ENCODE data around the gene MYMK.

The MYMK gene

DNA sequence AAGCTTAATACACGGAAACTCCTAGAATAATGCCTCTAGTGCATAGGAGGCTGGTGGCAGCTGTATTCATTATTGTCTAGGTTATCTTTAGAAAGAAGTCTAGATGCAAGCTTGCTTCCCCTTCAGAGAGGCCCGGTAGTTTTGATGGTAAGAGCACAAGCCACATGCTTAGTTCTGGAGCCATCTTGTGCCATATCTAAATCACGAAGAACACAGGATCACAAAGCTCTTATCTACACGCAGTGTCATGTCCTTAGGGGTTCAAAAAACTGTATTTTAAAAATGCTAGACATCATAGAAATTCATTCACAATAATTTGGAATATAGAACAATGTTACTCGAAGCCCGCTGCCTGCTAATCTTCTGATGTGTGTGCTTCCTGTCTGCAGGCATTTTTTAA is 58.8 kb downstream of the MYMK start:
- no peak overlapping the region for H3K27ac Mint-ChIP-seq
- peaks cover 34% of the 10 kb centered on the region for H3K4me1 Mint-ChIP-seq
- DNase-seq: no peak
- no peaks in the 10 kb centered on the region for H3K9me3 Mint-ChIP-seq
- H3K36me3 Mint-ChIP-seq (ENCODE audit: low read depth): peaks cover 4% of the 10 kb centered on the region
- TF ChIP-seq, protein P1, sequence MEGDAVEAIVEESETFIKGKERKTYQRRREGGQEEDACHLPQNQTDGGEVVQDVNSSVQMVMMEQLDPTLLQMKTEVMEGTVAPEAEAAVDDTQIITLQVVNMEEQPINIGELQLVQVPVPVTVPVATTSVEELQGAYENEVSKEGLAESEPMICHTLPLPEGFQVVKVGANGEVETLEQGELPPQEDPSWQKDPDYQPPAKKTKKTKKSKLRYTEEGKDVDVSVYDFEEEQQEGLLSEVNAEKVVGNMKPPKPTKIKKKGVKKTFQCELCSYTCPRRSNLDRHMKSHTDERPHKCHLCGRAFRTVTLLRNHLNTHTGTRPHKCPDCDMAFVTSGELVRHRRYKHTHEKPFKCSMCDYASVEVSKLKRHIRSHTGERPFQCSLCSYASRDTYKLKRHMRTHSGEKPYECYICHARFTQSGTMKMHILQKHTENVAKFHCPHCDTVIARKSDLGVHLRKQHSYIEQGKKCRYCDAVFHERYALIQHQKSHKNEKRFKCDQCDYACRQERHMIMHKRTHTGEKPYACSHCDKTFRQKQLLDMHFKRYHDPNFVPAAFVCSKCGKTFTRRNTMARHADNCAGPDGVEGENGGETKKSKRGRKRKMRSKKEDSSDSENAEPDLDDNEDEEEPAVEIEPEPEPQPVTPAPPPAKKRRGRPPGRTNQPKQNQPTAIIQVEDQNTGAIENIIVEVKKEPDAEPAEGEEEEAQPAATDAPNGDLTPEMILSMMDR (IDR thresholded peaks at IDR 0.05): no peak
- peaks cover 3% of the 10 kb centered on the region for H3K27me3 Mint-ChIP-seq (ENCODE audit: low read depth, poor library complexity)
- no peak overlapping the region for H3K4me3 Mint-ChIP-seq

DNA sequence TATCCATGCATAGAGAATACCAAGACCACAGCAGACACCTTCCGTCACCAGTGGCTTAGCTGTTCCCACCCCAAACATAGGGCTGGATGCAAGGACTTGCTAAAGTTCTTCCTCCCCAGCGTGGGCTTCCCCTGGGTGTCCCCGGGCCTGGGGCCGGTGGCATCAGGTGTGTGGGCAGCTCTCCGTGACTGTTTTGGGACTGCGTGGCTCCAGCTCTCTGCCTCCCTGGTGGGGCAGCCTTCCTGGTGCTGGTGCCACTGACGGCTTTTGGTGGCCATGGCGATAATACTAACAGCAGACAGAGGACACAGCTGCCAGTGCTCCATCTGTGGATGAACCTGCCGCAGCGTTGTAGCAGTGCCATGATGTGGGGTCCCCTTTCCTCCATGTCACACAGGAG is 60.1 kb downstream of the MYMK start:
- TF ChIP-seq, protein P1 (IDR thresholded peaks at IDR 0.05): no peak
- peaks cover 40% of the 10 kb centered on the region for H3K4me1 Mint-ChIP-seq
- H3K27ac Mint-ChIP-seq: no peak overlapping the region
- H3K36me3 Mint-ChIP-seq (ENCODE audit: low read depth): peaks cover 4% of the 10 kb centered on the region
- peaks cover 3% of the 10 kb centered on the region for H3K27me3 Mint-ChIP-seq (ENCODE audit: low read depth, poor library complexity)
- DNase-seq: no peak
- H3K4me3 Mint-ChIP-seq: no peak overlapping the region
- no peaks in the 10 kb centered on the region for H3K9me3 Mint-ChIP-seq

Data from nephron progenitor cell (in vitro differentiated cells).